ENCODE measurements around the gene SLAMF7.
"Not testable (repeated sequence)": the region's sequence is repeated elsewhere in the genome, so short reads cannot be mapped to it uniquely, and the experiment has no call there.

The SLAMF7 gene

DNA sequence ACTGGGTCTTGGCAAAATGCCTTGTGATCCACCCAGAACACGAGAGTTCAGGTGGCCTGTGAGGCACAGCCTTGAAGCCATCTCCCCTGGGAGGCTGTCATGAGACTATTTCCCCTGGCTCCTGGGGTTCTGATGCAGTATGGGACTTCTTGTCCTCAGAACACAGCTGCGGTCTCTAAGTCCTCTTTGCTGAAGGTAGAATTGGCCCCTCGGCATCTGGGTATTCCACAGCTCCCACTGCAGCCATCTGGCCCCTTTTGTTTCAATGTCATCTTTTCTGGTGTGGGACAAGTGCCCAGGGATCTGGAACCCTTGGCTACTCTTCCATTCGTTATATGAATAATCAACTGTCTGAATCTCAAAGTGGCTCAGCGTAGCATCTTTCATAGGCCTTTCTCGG lies 39.9 kb downstream of the SLAMF7 start:
- DNase-seq: no peak

GRCh38 chr1:160779626-160780397 lies 40.8 kb downstream of the SLAMF7 start:
- no peak for DNase-seq

DNA sequence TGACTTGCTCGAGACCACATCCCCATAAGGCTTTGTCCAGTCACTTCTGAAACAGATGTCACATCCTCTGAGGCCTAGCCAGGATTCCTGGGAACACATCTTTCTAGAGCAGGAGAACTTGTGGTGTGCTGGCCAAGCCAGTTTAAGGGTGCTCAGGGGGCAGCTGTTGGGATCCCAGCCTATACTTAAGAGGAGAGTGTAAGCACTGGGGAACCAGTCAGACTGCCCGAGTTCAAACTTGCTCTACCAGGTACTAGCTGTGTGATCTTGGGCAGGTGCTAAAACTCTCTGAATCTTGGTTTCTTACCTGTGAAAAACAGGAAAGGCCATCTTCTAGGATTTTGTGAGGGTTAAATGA lies 41.3 kb downstream of the SLAMF7 start:
- DNase-seq: no peak

DNA sequence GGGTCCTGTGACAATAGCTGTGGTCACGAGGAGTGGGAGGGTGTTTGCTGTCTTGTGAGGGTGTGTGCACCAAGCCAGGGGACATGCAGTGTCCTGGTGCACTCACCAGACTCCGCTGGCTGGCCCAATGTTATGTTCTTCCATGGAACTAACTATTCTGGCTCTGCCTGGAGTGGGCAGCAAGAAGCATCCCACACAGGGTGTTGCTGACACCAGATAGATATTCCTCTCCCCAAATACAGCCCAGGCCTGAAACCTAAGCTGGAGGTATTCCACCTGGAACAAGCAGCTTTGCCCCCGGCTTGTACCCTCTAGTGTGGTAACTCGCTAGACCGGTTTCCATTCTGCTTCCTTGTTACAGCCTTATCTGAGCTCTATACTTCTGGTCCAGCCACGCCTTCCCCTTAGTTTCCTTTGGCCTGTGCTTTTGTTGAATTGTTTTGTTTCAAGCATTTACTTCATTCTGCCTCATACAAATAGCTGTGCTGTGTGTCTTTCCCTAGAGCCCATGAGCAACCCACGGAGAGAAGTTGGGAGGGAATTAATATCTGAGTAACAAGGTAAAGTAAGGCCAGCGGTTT lies 42.2 kb downstream of the SLAMF7 start:
- DNase-seq: peak; percentile 34

DNA sequence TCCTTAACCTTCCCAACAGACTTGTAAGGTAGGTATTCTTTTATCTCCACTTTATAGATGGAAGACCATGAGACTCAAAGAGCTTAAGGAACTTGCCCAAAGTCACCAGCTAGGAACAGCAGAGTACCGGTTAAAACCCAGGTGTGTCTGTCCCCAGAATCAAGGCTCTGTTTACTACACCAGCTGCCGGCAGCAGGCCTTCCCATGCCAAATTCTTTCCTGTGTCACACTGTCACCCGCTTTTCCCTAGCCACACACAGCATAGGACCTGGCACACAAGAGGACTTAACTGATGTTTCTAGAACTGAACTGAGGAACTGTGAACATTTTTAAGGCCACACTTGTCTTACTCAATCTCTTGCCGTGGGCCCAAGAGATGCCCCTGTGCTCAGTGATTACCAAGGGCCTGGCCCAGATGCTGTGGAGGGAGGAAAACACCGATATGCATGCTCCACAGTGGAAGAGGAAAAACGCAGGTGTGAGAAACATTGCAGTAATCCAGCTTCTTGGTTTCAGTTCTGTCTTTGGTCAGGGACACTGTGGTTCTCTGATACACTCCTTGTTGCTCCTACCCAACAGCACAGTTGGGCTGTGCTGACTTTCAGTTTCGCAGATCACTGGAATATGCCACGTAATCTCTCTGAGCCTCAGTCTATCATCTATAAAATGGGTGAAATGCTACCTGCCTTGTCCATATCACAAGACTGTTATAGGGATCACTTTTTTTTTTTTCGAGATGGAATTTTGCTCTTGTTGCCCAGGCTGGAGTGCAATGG lies 43.1 kb downstream of the SLAMF7 start:
- no peak for DNase-seq

DNA sequence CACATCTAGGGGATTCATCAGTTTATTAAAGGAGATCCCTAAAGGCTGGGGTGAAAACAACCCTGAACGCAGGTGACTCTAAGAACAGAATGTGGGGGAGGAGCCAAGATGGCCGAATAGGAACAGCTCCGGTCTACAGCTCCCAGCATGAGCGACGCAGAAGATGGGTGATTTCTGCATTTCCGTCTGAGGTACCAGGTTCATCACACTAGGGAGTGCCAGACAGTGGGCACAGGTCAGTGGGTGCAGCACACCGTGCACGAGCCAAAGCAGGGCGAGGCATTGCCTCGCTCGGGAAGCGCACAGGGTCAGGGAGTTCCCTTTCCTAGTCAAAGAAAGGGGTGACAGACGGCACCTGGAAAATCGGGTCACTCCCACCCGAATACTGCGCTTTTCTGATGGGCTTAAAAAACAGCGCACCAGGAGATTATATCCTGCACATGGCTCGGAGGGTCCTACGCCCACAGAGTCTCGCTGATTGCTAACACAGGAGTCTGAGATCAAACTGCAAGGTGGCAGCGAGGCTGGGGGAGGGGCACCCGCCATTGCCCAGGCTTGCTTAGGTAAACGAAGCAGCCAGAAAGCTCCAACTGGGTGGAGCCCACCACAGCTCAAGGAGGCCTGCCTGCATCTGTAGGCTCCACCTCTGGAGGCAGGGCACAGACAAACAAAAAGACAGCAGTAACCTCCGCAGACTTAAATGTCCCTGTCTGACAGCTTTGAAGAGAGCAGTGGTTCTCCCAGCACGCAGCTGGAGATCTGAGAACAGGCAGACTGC lies 44.1 kb downstream of the SLAMF7 start:
- not testable (repeated sequence) for DNase-seq

- no peak for DNase-seq
These were observed 50.1 kb downstream of the SLAMF7 start for GRCh38 chr1:160789051-160789701.

DNA sequence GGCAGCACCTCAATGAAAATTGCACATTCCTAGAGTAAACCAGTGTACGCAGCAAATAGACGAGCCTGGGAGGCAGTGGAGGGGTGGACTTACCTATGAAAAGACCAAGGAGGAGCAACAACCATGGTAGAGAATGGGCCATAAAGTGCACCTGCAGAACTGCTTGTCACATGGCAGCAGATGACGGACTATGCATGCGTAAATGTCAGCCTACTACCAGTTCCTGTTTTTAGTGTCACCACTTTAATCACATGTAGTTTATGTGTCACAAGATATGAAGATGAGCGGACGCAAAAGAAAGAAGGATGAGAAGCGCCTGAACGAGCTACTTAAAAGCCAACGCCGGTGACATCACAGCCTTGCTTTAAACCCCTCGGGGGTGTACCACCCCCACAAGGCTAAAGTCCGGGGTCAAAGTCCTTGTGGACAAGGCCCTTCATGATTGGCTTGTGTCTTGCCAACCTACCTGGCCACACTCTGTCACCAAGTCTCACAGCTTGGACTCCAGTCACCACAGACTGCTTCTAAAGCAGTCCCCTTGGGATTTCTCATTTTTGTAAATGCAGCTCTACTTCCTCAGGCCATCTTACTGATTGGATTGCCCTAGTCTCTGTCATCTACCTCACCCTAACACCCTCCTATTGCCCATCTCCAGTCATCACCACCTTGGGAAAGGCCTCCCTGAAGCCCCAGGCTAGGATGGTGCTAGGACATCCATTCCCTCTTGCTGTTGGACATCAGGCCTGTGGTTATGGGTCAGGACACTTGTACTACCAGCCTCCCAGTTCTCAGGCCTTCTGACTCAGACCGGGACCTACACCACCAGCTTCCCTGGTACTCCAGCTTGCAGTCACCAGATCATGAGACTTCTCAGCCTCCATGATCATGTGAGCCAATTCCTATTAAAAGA lies 50.9 kb downstream of the SLAMF7 start:
- DNase-seq: no peak

GRCh38 chr1:160794376-160794775 lies 55.3 kb downstream of the SLAMF7 start:
- DNase-seq: no peak

- no peak for DNase-seq
These were observed 56.9 kb downstream of the SLAMF7 start, which contains the start of gene LY9 for GRCh38 chr1:160795951-160796383. Gene LY9, plus strand, starts transcription at chr1:160796174. Its CDS starts 14 bp downstream, at chr1:160796188.

- no peak for DNase-seq
These were observed 58.2 kb downstream of the SLAMF7 start for GRCh38 chr1:160797271-160797709.

- DNase-seq: no peak
These were observed 58.8 kb downstream of the SLAMF7 start for GRCh38 chr1:160797861-160798273.

GRCh38 chr1:160798439-160798838 lies 59.4 kb downstream of the SLAMF7 start:
- DNase-seq: no peak

GRCh38 chr1:160799641-160800040 lies 60.6 kb downstream of the SLAMF7 start:
- DNase-seq: no peak

- DNase-seq: no peak
These were observed 61.1 kb downstream of the SLAMF7 start for GRCh38 chr1:160800142-160800541.

GRCh38 chr1:160800645-160801408 lies 61.8 kb downstream of the SLAMF7 start:
- DNase-seq: no peak

- DNase-seq: no peak
These were observed 63.0 kb downstream of the SLAMF7 start for GRCh38 chr1:160801836-160802580.

All from NCI-H2029 (cell line).